Right atrium auricular region (tissue), 2 donors: ENCODE results near the gene C11orf68. TPM values are rescaled to one million over a fixed set of nuclear protein-coding genes. Genes with fewer than 3 reads are reported as not detected.
A peak's percentile ranks its signal among the peaks of the same experiment; 100 is the strongest.

ENCODE experiments used
- DNase-seq: peaks from one replicate; pipeline ENCODE4 v3.0.0-alpha.2; 2019; ENCODE audit warnings: low spot score
- H3K27ac ChIP-seq, 2 donors: fragments of 200-600 bp; sonication (generic); 1 replicate in 1 of 2; 2 replicates in 1 of 2; pipeline ENCODE4 v1.5.1; 2016 to 2019
- H3K27me3 ChIP-seq, 2 donors: fragments of 200-600 bp; sonication (generic); one replicate each; pipeline versions ENCODE4 v1.5.1 to v1.6.0; 2017 to 2019
- H3K36me3 ChIP-seq: fragments of 200-600 bp; sonication (generic); one replicate; pipeline ENCODE4 v1.5.1; 2016
- H3K4me1 ChIP-seq, 2 donors: fragments of 200-600 bp; sonication (generic); one replicate each; pipeline versions ENCODE4 v1.5.1 to v1.6.0; 2017 to 2019
- H3K4me3 ChIP-seq, 2 donors: fragments of 200-600 bp; sonication (generic); 1 replicate in 1 of 2; 2 replicates in 1 of 2; pipeline ENCODE4 v1.5.1; 2017 to 2019; ENCODE audit warnings: mild to moderate bottlenecking in 1 of 2, moderate library complexity in 1 of 2
- H3K9me3 ChIP-seq, 2 donors: fragments of 200-600 bp; sonication (generic); one replicate each; pipeline ENCODE4 v1.5.1; 2019
- total RNA-seq, 2 donors: library from RNA; depleted of rRNA; stranded (reverse); fragments of >200 nt; gene quantifications; one replicate each; pipeline ENCODE4 v1.1.0, GENCODE V29; 2016
- TF ChIP-seq, protein P1 (sequence below), 2 donors: fragments of 200-600 bp; sonication (generic); IDR thresholded peaks; one replicate each; pipeline ENCODE4 v1.5.1; 2019; ENCODE audit warnings: antibody characterized with exemption in 2 of 2

The C11orf68 gene
- total RNA-seq: 10 to 100 TPM; 13.9 to 23.5 TPM

GRCh38 chr11:65918211-65919140 is at the start of gene C11orf68:
Gene C11orf68 (minus strand): TSS chr11:65919062. CDS start chr11:65919031, 31 bp downstream.
- Histone ChIP-seq H3K4me1 (peaks cover 0 to 53% of the 10 kb centered on the region in 2 donors), H3K9me3 (no peaks in the 10 kb centered on the region), H3K4me3 (peak within 1 kb of the TSS; percentile 98 to 99), H3K27ac (peak within 1 kb of the TSS; percentile 93 to 96), H3K36me3 (peaks cover 12% of the 10 kb centered on the region), H3K27me3 (no peaks in the 10 kb centered on the region)
- TF ChIP-seq, protein P1, sequence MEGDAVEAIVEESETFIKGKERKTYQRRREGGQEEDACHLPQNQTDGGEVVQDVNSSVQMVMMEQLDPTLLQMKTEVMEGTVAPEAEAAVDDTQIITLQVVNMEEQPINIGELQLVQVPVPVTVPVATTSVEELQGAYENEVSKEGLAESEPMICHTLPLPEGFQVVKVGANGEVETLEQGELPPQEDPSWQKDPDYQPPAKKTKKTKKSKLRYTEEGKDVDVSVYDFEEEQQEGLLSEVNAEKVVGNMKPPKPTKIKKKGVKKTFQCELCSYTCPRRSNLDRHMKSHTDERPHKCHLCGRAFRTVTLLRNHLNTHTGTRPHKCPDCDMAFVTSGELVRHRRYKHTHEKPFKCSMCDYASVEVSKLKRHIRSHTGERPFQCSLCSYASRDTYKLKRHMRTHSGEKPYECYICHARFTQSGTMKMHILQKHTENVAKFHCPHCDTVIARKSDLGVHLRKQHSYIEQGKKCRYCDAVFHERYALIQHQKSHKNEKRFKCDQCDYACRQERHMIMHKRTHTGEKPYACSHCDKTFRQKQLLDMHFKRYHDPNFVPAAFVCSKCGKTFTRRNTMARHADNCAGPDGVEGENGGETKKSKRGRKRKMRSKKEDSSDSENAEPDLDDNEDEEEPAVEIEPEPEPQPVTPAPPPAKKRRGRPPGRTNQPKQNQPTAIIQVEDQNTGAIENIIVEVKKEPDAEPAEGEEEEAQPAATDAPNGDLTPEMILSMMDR (IDR thresholded peaks at IDR 0.05): no peak
- DNase-seq: no peak

DNA sequence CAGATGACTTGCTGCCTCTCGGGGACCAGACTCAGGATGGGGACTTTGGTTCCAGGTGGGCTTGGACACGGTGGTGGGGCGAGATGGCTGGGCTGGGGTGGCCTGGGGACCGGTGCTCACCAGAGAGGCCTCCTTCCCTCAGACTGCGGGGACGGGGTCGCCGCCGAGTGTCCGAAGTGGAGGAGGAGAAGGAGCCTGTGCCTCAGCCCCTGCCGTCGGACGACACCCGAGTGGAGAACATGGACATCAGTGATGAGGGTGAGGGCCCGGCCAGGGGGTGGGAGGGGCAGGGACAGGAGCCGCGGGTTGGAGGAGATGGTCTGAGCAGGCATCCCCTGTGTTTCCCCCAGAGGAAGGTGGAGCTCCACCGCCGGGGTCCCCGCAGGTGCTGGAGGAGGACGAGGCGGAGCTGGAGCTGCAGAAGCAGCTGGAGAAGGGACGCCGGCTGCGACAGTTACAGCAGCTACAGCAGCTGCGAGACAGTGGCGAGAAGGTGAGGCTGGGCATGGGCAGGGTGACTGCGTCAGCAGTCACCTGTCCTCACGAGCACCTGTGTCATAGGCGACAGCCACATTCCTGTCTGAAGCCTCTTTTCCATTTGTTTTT is 48.6 kb upstream of the C11orf68 start:
- Histone ChIP-seq H3K27ac (no peak overlapping the region), H3K9me3 (no peaks in the 10 kb centered on the region), H3K4me3 (no peak overlapping the region), H3K4me1 (peaks cover 0 to 15% of the 10 kb centered on the region in 2 donors), H3K27me3 (no peaks in the 10 kb centered on the region), H3K36me3 (peaks cover 67% of the 10 kb centered on the region)
- TF ChIP-seq, protein P1 (IDR thresholded peaks at IDR 0.05): no peak
- DNase-seq: no peak

GRCh38 chr11:65965986-65966762 is 47.3 kb upstream of the C11orf68 start:
- Histone ChIP-seq H3K36me3 (peaks cover 64% of the 10 kb centered on the region), H3K27ac (no peak overlapping the region), H3K9me3 (no peaks in the 10 kb centered on the region), H3K27me3 (no peaks in the 10 kb centered on the region), H3K4me3 (no peak overlapping the region), H3K4me1 (peaks cover 0 to 19% of the 10 kb centered on the region in 2 donors)
- DNase-seq: no peak
- TF ChIP-seq, protein P1 (IDR thresholded peaks at IDR 0.05): no peak

DNA sequence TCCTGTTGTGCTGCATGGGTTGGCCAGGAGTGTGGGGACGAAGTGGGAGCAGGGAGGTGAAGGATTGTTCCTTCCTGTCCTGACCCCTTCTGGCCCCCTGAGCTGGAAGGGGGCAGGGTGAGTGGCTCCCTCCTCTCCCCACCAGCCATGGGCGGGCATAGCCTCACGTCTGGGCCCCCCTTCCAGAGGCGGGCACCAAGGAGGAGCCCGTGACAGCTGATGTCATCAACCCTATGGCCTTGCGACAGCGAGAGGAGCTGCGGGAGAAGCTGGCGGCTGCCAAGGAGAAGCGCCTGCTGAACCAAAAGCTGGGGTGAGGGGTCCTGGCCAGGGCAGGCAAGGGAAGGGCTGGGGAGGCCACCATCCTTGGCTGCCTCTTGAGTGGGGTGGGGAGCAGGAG is 46.0 kb upstream of the C11orf68 start:
- Histone ChIP-seq H3K9me3 (no peaks in the 10 kb centered on the region), H3K27ac (no peak overlapping the region), H3K4me3 (no peak overlapping the region), H3K4me1 (peaks cover 0 to 27% of the 10 kb centered on the region in 2 donors), H3K36me3 (peaks cover 60% of the 10 kb centered on the region), H3K27me3 (no peaks in the 10 kb centered on the region)
- DNase-seq: no peak
- TF ChIP-seq, protein P1 (IDR thresholded peaks at IDR 0.05): no peak

- peaks cover 33% of the 10 kb centered on the region for H3K36me3 ChIP-seq
- peak overlapping the region; percentile 91 to 100 for H3K4me3 ChIP-seq
- H3K27me3 ChIP-seq: no peaks in the 10 kb centered on the region
- TF ChIP-seq, protein P1 (IDR thresholded peaks at IDR 0.05): no peak
- H3K4me1 ChIP-seq: peaks cover 0 to 27% of the 10 kb centered on the region in 2 donors
- DNase-seq: no peak
- peak overlapping the region; percentile 87 to 91 for H3K27ac ChIP-seq
- no peaks in the 10 kb centered on the region for H3K9me3 ChIP-seq
Observed at GRCh38 chr11:65962141-65962564, 43.3 kb upstream of the C11orf68 start.
